A673 (cell line): ENCODE data around the gene RHBDL2.

Experiments used
- EZH2 ChIP-seq: fragments of 200-600 bp; sonication (generic); IDR thresholded peaks from 2 replicates; pipeline ENCODE4 v1.6.1; 2017; ENCODE audit warnings: borderline replicate concordance, low read depth, mild to moderate bottlenecking, mixed read lengths, antibody characterized with exemption, low read length; ENCODE audit not compliant: poor library complexity, severe bottlenecking
- TF ChIP-seq, protein P1 (sequence below): fragments of 300-800, 200-600 bp; sonication (generic); conservative IDR thresholded peaks from 2 replicates; pipeline ENCODE4 v1.5.1; 2017; ENCODE audit warnings: low read depth, mild to moderate bottlenecking, antibody characterized with exemption, low read length, moderate library complexity, mixed read lengths

- TF ChIP-seq, protein P1, sequence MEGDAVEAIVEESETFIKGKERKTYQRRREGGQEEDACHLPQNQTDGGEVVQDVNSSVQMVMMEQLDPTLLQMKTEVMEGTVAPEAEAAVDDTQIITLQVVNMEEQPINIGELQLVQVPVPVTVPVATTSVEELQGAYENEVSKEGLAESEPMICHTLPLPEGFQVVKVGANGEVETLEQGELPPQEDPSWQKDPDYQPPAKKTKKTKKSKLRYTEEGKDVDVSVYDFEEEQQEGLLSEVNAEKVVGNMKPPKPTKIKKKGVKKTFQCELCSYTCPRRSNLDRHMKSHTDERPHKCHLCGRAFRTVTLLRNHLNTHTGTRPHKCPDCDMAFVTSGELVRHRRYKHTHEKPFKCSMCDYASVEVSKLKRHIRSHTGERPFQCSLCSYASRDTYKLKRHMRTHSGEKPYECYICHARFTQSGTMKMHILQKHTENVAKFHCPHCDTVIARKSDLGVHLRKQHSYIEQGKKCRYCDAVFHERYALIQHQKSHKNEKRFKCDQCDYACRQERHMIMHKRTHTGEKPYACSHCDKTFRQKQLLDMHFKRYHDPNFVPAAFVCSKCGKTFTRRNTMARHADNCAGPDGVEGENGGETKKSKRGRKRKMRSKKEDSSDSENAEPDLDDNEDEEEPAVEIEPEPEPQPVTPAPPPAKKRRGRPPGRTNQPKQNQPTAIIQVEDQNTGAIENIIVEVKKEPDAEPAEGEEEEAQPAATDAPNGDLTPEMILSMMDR: no peak
- no peak for TF ChIP-seq EZH2
Observed at GRCh38 chr1:38905985-38906384, 35.6 kb downstream of the RHBDL2 start.
